GM19463 (cell line): ENCODE measurements around the gene DYNC1I1.
A peak's percentile ranks its signal among the peaks of the same experiment; 100 is the strongest.
"Not testable (repeated sequence)": the region's sequence is repeated elsewhere in the genome, so short reads cannot be mapped to it uniquely, and the experiment has no call there.

ENCODE experiments used
- ATAC-seq: cut with Tn5 transposase; IDR thresholded peaks from one replicate; pipeline ENCODE4 v1.9.1; 2021; ENCODE audit warnings: mild to moderate bottlenecking, moderate library complexity; ENCODE audit not compliant: unreplicated experiment

DYNC1I1 gene

DNA sequence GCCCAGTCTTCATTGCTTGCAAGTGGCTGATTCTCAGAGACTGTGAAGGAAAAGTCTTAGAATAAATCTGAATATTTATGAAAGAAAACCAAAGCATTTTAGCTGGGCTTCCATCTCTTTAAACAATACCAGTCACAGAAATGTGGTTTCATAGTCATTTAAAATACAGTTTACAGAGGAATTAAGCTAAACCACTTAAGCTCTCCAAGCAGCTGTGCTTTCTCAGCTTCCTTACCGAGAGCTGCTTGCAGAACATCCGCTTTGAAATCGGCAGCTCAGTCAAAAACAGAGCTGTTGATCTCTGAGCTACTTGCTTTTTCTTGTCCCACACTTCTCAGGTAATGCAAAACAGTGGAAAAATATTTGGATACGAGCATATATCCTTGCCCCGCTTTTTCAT, 134.5 kb downstream of the DYNC1I1 start:
- no peak for ATAC-seq

DNA sequence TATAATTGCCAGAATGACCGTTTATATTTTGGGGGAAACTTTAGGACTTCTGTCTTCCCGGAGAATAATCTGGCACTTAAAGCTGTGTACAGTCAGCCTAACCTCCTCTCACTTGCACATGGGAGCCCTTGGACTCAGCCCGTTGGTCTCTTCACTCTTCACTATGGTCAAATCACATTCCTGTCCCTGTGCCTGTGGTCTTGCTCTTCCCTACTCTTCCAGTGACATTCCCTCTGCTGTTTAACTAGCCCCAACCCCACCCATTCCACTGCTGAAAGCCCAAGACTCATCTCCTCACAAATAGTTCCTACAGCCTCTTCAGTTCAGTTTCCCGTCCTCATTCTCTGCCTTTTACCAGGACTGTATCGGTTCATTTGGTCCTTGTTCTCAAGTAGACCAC, 135.0 kb downstream of the DYNC1I1 start:
- no peak for ATAC-seq

DNA sequence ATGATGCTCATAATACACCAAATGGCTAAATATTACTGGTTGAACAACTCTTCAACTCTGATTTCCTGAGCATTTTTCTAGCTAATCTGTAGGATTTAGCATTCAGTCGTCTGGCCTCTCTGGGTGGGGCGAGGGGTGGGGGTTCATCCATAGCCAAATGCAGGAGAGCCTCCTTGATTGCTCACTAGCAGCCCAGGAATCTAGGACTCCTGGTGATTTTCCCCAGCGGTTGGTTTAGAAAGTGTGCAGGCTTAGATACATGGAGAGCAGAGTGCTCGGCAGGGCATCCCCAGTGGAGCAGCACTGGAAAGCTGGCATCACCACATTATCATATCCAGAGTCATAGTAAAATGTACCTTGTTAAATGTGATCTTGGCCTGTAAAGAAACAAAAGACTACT, 136.1 kb downstream of the DYNC1I1 start:
- no peak for ATAC-seq

DNA sequence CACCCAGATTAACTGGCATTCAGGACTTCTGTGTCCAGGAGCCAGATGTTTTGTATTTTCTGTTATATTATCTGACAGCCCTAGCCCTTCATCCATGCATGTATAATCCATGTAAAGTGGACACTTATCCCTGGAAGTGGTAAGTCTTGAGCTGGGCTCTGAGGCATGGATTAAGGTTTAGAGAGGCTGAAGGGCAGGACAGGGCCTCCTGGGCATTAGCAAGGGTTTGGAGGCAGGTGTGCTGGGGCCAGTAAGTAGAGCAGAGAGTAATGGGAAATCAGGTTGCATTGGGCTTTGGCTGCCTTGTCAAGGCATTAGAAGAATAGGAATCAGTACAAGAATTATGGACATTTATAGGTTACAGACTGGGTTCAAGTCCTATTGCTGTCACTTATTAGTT, 138.0 kb downstream of the DYNC1I1 start:
- ATAC-seq, result no peak

DNA sequence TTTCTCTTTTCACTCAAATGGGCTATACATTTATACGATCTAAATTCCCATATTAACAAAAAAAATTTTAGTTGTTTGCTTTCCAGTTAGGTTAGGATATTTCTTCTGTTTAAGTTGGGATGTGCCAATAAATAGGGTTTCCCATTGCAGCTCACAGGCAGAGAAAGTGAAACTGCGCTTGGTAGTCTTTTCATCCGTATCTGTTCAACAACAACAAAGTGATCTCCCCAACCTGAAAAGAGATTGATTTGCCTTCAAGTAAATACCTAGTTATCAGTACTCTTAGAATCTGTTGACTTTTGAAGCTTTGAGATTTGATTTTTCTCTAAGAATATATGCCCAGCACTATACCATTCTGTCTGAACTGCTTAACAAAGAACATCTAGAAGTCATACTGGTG, 143.4 kb downstream of the DYNC1I1 start:
- ATAC-seq, result no peak

DNA sequence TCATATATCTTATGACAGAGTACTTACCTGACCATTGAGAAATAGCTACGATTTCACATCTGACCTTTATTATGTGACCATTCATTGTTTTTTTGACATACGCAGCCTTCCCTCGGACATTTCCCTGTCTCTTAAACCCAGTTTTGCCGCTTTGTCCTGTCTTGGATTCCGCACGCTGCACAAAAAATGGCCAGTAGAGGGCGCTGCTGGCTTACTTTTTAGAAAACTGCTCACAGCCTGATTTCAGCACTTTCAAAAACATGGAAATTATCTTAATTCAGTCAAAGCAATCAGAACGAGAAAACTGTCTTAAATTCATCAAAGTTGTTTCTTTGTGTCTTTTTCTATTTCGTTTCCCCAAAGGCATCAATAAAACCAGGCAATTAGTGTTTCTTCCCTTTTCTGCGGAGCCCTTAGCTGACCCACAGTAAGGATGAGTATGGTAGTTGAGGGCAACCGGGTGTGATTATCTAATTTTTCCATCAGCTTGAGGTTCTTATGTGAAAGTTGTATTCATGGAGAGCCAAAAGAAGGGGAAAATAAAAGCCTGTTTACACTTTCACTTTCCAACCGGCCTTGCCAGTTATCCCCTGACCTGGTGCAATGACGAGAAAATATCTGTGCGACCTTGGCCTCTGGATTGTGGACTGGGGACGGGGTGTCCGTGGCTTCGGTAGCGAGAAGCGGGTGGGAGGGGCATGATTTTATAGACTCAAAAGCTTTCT, 144.4 kb downstream of the DYNC1I1 start:
- ATAC-seq, result peak; percentile 85

DNA sequence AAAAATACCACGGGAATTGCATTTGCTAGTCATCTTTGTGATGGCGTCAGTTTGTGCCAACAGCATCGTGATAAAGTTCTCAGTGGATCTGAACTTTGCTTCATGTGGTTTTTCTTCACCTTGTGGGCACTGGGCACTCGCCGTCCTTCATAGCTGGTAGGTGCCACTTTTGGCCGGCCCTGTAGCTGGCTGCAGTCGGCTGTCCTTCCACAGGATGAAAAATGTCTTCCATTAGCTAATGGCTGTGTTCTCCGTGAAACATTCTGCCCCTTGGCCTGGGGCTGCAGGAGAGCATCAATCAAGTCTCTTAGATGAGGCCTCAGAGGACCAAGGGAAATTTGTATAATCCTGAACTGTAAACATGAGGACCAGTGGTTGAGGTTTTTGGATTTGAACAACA, 145.3 kb downstream of the DYNC1I1 start:
- ATAC-seq, result no peak

DNA sequence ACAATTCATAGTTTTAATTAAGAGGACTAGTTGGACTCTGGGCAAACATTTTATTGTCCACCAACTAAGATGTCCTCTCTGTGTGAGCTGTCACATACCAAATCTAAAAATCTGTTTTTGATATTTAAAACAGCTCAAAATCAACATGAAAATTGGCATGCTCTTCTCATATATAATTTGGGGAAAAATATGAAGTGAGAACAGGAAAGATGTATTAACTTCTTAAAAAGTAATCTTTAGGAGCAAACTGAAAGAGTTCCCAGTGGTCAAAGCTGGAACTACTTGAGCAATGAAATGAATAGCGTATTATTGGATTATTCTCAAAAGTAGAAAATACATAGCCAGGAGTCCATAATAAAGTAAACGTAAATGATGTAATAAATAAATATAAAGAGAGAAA, 147.2 kb downstream of the DYNC1I1 start:
- no peak for ATAC-seq

DNA sequence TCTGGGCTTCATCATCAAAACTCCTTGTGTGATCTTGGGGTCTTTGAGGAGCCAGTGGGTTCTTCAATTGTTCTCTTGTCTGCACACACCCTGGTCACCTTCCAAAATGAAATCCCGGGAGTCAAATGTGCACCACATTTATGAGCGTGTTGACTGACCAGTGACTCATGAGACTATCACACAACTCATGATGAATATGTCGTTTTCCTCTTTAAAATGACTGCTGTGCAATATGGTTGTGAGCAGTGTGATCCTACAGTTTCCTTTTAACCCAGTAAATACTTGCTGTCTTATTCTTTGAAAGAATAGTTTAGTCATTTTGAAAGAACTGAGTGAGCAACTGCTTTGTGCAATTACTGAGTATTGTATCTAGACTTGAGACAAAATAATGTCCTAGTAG, 149.2 kb downstream of the DYNC1I1 start:
- no peak for ATAC-seq

DNA sequence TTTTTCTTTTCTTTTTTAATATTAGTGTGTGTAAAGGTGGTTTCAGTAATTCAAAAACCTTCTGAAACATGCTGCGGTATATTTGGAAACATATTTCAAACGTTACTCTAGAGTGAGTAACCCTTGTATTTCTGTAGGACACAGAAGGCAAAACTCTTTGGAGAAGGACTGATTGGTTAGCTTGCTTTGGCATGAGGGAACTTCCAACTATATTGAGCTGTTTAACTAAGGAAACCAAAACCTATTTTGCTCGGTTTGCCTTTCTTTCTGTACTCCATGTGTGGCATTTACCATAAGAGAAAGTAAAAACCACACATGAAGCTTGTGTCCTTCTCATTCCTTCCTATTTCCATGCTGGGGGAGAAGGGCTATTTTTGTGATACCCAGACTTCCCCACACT, 149.8 kb downstream of the DYNC1I1 start:
- ATAC-seq, result no peak

DNA sequence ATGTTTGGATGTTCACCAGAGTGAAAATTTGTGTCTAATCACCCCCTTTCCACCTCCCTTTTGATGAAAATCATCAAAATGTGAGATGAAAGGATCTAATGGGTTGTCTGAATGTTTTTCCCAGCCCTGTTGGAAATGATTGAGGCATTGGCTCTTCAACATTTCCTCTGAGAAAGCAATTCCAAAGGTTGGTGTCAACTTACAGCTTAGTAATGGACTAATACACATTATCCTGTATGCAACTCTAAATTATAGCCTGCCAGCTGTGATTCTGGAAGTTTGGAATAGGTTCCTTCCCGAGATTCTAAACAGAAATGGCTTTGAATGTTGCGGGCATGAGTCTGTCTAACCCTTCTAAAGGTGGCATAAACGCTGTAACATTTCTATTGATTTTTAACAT, 152.9 kb downstream of the DYNC1I1 start:
- ATAC-seq, result no peak

DNA sequence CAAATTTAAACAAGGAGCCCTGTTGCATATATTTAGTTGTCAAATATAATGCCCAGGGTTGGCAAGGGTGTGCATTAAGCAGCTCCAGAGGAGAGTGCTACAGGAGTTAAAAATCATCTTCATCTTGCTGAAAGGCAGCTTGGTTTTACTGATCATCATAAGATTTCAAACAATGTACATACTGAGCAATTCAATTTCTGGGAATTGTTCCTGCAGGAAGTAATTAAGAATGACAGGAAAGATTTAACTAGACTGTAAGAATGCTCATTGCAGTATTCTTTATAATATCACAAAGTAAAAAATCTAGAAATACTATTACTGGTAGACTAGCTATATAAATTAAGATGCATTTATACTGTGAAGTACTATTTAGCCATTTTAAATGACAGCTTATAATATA, 153.6 kb downstream of the DYNC1I1 start:
- no peak for ATAC-seq

DNA sequence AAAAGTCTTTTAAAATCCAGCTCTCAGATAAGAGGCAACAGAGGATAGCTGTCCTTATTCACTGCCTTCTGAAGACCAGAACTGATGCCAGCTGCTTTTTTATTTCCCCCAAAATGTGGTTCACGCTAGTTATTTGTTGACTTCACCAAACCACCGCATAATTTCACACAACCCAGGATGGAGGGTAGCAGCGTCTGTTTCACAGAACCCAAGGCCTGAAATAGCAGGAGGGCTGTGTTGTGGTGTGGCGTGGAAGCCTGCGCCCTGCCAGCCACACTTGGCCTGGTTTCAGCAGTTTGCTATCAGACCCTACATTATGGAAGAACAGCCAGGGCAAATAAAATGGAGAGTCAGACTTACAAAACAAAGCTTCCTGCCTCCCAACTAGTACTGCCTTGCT, 155.4 kb downstream of the DYNC1I1 start:
- ATAC-seq, result no peak

DNA sequence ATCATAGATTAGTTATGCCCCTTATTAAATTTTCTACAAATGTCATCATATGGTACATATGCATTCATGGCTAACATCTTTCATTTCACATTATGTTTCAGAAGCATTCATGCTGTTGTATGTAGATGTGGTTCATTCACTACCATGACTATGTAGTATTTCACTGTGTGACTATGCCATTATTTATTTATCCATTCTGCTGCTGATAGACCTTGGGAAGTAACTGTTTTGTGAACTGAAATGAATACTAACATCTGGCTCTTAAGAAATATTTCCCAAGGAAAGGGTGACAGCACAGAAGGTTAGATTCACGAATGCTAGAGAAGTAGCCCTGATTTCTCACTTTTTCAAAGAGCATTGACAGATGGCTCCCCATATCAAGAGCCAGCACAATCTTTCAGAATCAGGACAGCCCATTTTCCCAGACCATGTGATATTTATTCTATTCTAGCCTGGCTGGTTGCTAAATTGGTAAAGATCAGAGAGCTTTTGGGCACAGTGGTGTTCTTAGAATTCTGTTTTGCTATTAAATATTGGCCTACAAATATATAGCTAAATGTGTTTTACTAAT, 157.4 kb downstream of the DYNC1I1 start:
- ATAC-seq, result no peak

DNA sequence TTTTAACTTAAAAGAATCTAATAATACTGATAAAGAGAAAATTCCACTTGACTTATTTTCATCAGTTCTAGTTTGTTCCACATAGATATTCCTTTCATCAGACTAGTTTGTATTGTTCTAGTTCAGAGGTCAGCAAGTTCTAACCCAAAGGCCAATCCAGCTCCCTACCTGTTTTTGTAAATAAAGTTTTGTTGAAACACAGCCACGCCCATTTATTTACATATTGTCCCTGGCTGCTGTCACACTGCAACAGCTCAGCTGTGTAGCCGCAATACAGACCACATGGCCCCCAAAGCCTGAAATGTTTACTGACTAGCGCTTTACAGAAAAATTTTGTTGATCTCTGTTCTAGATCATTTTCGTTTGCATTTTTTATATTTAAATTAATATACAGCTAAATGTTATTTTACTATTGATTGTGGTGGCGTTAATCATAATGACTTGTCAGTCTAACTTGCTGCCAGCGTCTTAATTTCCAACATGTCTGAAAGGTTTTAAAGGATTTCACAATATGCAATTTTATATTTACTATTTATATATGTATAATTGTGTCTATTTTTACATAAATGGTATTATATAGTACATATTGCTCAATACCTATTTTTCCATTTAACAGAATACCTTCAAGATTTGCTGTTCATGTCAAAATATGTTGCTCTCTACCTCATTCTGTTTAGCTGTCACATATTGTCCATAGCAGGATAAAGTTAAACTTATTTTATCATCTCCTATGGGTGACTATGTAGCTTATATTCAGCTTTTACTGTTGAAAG, 159.3 kb downstream of the DYNC1I1 start:
- no peak for ATAC-seq

DNA sequence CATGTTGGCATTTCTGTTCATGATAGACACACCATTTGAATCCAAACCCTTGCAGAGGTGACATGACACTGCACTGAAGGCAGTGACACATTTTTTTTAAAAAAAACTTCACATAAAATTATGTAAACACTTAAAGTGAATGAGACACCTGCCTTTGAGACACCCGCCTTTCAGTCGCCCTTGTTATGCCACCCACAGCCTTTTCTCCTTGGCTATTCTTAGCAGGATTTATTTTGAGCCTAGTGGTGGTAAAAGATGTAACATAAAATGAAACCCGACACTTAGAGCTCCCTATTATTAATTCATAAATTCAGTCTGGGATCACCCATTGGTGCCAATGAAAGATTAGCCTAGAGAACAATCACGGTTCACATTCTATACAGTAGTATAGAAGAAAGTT, 161.3 kb downstream of the DYNC1I1 start:
- ATAC-seq, result no peak

DNA sequence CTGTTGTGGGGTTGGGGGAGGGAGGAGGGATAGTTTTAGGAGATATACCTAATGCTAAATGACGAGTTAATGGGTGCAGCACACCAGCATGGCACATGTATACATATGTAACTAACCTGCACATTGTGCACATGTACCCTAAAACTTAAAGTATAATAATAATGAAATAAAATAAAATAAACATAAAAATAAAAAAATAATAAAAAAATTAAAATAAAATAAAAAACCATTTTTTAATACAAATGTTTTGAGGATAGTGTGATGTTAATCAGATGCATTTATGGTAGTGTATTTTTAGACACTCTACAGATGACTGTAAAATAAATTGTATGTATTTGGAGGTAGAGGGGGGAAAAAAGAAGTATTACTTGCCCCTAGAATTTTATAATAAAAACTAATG, 172.5 kb downstream of the DYNC1I1 start:
- not testable (repeated sequence) for ATAC-seq

DNA sequence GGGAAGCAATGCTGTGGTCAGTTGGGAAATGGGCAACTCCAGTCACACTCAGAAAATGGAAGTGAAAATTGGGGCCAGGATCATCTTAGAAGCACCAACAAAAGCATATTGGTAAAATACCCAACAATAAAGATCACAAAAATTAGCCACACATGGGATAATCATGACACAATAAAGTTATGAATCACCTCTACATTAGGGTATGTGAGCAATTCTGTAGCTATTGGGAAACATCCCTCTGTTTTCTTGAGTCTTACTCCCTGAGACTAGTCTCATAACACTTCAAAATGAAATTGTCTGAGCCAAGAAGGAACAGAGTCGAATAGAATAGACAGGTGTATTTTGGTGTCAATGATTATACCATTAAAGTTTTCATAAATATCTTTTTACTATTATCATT, 178.3 kb downstream of the DYNC1I1 start:
- ATAC-seq, result no peak

DNA sequence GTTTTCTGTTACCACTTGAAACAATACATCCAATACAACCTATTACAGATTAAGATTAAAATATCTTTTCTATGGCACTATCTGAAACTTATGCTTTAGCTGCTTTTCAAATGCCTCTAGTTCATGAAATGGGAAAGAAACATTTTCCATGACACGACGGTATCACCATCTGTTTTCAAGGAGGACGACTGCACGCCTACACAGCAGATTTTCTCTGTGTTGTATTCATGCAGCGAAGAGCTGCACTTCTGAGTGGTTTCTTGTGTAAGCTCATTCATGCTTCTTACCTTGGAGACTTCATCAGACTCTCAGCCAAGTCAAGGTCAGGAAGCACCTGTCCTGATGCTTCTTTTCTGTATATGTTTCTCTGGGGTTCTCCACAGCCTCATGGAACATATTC, 179.2 kb downstream of the DYNC1I1 start:
- ATAC-seq, result no peak

DNA sequence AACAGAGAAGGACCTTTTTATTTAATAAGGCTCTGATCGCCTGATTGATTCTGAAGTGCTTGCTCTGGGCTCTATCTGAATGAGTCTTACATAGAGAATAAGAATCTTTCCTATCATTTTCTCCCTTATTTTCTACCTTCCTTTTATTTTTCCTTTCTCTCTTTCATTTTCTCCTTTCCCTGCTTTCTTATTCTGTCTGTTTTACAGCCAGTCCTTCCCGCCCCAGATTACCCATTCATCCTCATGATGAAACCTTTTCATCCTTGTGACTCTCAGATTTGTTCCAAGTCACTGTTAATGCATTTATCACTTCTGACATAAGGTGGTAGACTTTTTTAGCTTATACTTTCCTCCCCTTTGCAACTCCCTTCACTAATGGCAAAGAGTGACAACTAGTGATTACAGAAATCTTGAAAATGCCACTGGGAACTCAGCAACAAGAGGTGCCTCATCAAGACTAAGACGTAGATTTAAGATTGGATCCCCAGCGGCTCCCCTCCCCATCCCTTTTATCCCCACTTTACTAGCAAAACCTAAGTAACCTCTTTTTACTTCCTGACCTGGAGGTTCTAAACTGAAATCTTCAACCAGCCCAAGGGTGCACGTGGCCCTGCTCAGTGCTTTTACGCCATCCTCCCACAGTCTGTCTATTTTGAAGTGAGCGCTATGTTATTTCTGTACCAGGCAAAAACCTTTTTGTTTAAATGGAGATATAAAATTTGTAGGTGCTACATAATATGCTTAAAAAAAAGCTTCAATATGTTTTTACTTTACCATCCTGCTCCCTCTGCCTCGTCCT, 179.8 kb downstream of the DYNC1I1 start:
- no peak for ATAC-seq

DNA sequence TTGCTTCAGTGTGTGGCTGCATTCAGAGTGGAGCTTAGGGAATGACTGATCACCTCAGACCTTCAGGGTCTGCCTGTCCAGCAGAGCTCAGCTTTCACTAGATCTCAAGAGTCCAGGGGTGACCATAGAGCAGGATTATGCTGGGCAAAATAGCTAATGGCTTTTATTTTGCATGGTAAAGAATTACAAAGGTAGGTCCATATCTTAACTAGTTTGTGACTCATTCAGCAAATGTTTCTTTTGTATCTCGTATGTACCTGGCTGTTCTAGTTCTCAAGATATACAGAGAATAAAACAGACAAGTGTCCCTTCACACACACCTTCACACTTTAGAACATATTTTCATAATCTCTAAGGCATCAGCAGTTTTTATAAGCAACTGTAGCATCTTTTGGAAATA, 180.5 kb downstream of the DYNC1I1 start:
- no peak for ATAC-seq
